Endodermal cell (in vitro differentiated cells): Measurements from ENCODE around the gene SEPTIN12. TPM values are rescaled to one million over a fixed set of nuclear protein-coding genes. Genes with fewer than 3 reads are reported as not detected.

ENCODE experiments used
- DNase-seq: peaks from one replicate; pipeline ENCODE4 v3.0.0-alpha.2; 2017
- H3K27ac ChIP-seq: 2 replicates; pipeline ENCODE4 v1.5.1; 2013; ENCODE audit warnings: mild to moderate bottlenecking, low read depth, low read length, moderate library complexity
- H3K27me3 ChIP-seq: 2 replicates; pipeline ENCODE4 v1.6.1; 2013; ENCODE audit warnings: mild to moderate bottlenecking, low read length, moderate library complexity; ENCODE audit not compliant: insufficient read depth, control insufficient read depth, poor library complexity, severe bottlenecking
- H3K36me3 ChIP-seq: 2 replicates; pipeline ENCODE4 v1.7.0; 2013; ENCODE audit warnings: mild to moderate bottlenecking, low read length, moderate library complexity; ENCODE audit not compliant: control insufficient read depth, insufficient read depth
- H3K4me1 ChIP-seq: one replicate; pipeline ENCODE4 v1.7.0; 2013; ENCODE audit warnings: low read length; ENCODE audit not compliant: control insufficient read depth, insufficient read depth
- H3K4me3 ChIP-seq: 2 replicates; pipeline ENCODE4 v1.5.1; 2013; ENCODE audit warnings: mild to moderate bottlenecking, low read length, moderate library complexity
- H3K9ac ChIP-seq: 2 replicates; pipeline ENCODE4 v1.6.1; 2013; ENCODE audit warnings: mild to moderate bottlenecking, low read length, moderate library complexity; ENCODE audit not compliant: poor library complexity, severe bottlenecking; ENCODE audit errors: extremely low read depth
- H3K9me3 ChIP-seq: 2 replicates; pipeline ENCODE4 v1.6.1; 2013; ENCODE audit warnings: mild to moderate bottlenecking, low read length, moderate library complexity; ENCODE audit not compliant: control insufficient read depth
- H3K27ac Mint-ChIP-seq: 2 replicates; pipeline ENCODE4 v1.8.0; 2020; ENCODE audit warnings: mixed read lengths
- H3K27me3 Mint-ChIP-seq: 2 replicates; pipeline ENCODE4 v1.8.0; 2021; ENCODE audit warnings: mild to moderate bottlenecking, mixed read lengths; ENCODE audit not compliant: insufficient read depth
- H3K36me3 Mint-ChIP-seq: 2 replicates; pipeline ENCODE4 v1.8.0; 2020; ENCODE audit warnings: low read depth, mixed read lengths
- H3K4me1 Mint-ChIP-seq: 2 replicates; pipeline ENCODE4 v1.8.0; 2020; ENCODE audit warnings: mixed read lengths
- H3K4me3 Mint-ChIP-seq: 2 replicates; pipeline ENCODE4 v1.8.0; 2020; ENCODE audit warnings: mild to moderate bottlenecking, moderate library complexity, mixed read lengths
- H3K9me3 Mint-ChIP-seq: 2 replicates; pipeline ENCODE4 v1.8.0; 2020; ENCODE audit warnings: mild to moderate bottlenecking, mixed read lengths
- WGBS, 2 experiments: methylation state at CpG; one replicate each; pipeline versions ENCODE4 v1.1.5 to v1.1.7; 2013; ENCODE audit warnings: missing lambda C conversion rate in 2 of 2, mixed read lengths in 1 of 2; ENCODE audit not compliant: insufficient coverage in 1 of 2, insufficient read length in 1 of 2; 5-methylcytosine and 5-hydroxymethylcytosine counted together
- total RNA-seq, 2 donors: library from RNA; stranded (reverse); fragmentation: NEBNext Ultra II Directional in 1 of 2; extraction: Animal tissue kit (Norgen Biotek cat#: 25700) in 1 of 2; gene quantifications; 2 replicates in 1 of 2; 3 replicates in 1 of 2; pipeline ENCODE4 v1.2.1, GENCODE V29; 2021
- TF ChIP-seq, protein P1 (sequence below): fragments of 200-600 bp; sonication (generic); conservative IDR thresholded peaks from 2 replicates; pipeline ENCODE4 v1.5.0; 2021; ENCODE audit warnings: antibody characterized with exemption, mild to moderate bottlenecking

SEPTIN12 gene
- total RNA-seq, 2 donors from 2014 or later = 0.40 to 0.73 TPM

DNA sequence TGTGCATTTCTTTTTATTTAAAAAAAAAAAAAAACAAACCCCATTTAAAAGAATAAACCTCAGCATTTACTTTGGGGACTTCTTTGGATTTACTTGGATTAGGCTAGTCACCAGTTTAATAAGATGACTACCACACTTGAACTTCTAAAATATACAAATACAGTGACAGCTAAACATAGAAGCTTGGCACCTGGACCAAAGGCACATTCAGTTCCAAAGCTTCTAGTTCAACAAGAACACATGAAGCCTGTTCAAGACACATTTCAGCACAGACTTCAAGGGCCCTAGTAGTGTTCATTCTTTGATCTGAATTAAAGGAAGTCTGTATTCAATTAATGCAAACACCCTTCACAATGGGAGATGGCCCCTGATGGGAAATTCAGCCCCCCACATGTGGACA lies 25.9 kb upstream of the SEPTIN12 start:
- H3K4me3 ChIP-seq = no peak overlapping the region
- peaks cover 64% of the 10 kb centered on the region for H3K36me3 Mint-ChIP-seq
- H3K9ac ChIP-seq = no peak overlapping the region
- H3K27ac Mint-ChIP-seq = no peak overlapping the region
- no peak overlapping the region for H3K27ac ChIP-seq
- no peaks in the 10 kb centered on the region for H3K9me3 Mint-ChIP-seq
- H3K9me3 ChIP-seq = no peaks in the 10 kb centered on the region
- no peak for DNase-seq
- peaks cover 65% of the 10 kb centered on the region for H3K36me3 ChIP-seq
- H3K4me3 Mint-ChIP-seq = no peak overlapping the region
- no peaks in the 10 kb centered on the region for H3K4me1 ChIP-seq
- no peaks in the 10 kb centered on the region for H3K27me3 ChIP-seq
- no peaks in the 10 kb centered on the region for H3K4me1 Mint-ChIP-seq
- TF ChIP-seq, protein P1, sequence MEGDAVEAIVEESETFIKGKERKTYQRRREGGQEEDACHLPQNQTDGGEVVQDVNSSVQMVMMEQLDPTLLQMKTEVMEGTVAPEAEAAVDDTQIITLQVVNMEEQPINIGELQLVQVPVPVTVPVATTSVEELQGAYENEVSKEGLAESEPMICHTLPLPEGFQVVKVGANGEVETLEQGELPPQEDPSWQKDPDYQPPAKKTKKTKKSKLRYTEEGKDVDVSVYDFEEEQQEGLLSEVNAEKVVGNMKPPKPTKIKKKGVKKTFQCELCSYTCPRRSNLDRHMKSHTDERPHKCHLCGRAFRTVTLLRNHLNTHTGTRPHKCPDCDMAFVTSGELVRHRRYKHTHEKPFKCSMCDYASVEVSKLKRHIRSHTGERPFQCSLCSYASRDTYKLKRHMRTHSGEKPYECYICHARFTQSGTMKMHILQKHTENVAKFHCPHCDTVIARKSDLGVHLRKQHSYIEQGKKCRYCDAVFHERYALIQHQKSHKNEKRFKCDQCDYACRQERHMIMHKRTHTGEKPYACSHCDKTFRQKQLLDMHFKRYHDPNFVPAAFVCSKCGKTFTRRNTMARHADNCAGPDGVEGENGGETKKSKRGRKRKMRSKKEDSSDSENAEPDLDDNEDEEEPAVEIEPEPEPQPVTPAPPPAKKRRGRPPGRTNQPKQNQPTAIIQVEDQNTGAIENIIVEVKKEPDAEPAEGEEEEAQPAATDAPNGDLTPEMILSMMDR = no peak
- H3K27me3 Mint-ChIP-seq = no peaks in the 10 kb centered on the region

DNA sequence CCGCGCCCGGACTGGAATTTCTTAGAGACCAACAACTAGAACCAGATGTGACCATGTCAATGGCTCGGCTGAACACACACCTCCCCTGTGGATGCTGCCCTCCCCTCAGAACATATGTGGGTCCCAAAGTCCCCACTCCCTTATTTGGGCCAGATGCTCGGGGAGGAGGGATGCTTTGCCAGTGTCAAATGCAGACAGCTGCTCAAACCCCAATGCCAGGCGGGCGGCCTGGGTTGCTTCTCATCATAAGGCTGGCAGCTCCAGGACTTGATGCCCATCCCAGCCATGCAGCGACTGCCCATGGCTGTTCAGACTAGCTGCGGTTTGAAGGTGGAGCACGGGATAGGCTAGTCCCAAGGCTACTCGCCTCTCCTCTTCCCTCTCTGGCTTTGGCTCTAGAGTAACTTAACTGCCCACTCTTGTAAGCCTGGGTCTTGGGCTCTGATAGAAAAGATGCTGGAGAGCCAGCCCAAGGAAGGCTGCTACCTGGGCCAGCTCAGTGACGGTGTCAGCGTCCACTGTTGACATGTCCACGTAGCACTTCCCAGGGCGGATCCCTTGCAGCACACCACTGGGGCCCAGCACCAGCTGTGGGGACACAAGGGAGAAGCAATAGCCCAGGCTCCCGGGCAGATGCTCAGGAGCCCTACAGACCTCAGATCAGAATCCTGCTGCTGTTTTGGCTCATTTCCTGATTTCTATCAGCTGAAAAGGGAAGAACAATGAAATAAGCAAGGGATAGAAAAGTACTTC lies 25.3 kb upstream of the SEPTIN12 start:
- TF ChIP-seq, protein P1 = no peak
- Histone ChIP-seq H3K4me1 (no peaks in the 10 kb centered on the region), H3K27me3 (no peaks in the 10 kb centered on the region), H3K36me3 (peaks cover 70% of the 10 kb centered on the region), H3K9me3 (no peaks in the 10 kb centered on the region), H3K4me3 (no peak overlapping the region), H3K9ac (no peak overlapping the region), H3K27ac (no peak overlapping the region)
- WGBS, 2 experiments = 96 to 100% methylated on average over 13 to 16 of the region's 16 CpGs
- Mint-ChIP-seq H3K9me3 (no peaks in the 10 kb centered on the region), H3K36me3 (peaks cover 63% of the 10 kb centered on the region), H3K27ac (no peak overlapping the region), H3K27me3 (no peaks in the 10 kb centered on the region), H3K4me3 (no peak overlapping the region), H3K4me1 (no peaks in the 10 kb centered on the region)
- DNase-seq = no peak

DNA sequence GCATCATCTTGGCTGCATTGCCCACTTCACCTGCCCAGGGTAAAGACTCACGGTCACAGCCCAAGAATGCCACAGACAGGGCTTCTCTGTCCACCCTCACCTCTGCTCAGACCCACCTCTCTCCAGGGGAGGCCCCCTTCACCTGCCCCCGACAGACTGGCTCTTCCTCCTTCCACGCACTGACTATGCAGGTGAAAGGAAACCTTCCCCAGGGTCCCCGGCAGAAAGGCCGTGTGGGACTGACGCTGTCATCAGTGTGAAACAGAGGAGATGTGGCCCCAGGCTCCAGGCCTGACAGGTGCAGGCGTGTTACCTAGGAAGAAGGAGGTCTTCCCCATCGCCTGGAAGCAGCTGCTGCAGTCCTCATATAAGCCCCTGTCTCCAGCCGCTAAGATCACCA lies 23.6 kb upstream of the SEPTIN12 start:
- no peak overlapping the region for H3K4me3 ChIP-seq
- H3K27ac Mint-ChIP-seq = no peak overlapping the region
- H3K4me1 Mint-ChIP-seq = no peaks in the 10 kb centered on the region
- TF ChIP-seq, protein P1 = no peak
- no peak overlapping the region for H3K27ac ChIP-seq
- H3K9ac ChIP-seq = no peak overlapping the region
- no peak for DNase-seq
- peaks cover 74% of the 10 kb centered on the region for H3K36me3 ChIP-seq
- no peak overlapping the region for H3K4me3 Mint-ChIP-seq
- H3K9me3 Mint-ChIP-seq = no peaks in the 10 kb centered on the region
- no peaks in the 10 kb centered on the region for H3K27me3 Mint-ChIP-seq
- no peaks in the 10 kb centered on the region for H3K4me1 ChIP-seq
- H3K9me3 ChIP-seq = no peaks in the 10 kb centered on the region
- 93 to 96% methylated on average over 4 to 9 of the region's 9 CpGs for WGBS, 2 experiments
- peaks cover 61% of the 10 kb centered on the region for H3K36me3 Mint-ChIP-seq
- H3K27me3 ChIP-seq = no peaks in the 10 kb centered on the region
